ENCODE results near the gene ZNF326. TPM values are rescaled to one million over a fixed set of nuclear protein-coding genes. Genes with fewer than 3 reads are reported as not detected.

The ZNF326 gene
- total and polyA plus RNA-seq, 10 of the 15 experiments (the other 5 are each of a cell fraction or from before 2014, with no cell fraction given), result 7.1 to 29.4 (median 21.9) TPM

DNA sequence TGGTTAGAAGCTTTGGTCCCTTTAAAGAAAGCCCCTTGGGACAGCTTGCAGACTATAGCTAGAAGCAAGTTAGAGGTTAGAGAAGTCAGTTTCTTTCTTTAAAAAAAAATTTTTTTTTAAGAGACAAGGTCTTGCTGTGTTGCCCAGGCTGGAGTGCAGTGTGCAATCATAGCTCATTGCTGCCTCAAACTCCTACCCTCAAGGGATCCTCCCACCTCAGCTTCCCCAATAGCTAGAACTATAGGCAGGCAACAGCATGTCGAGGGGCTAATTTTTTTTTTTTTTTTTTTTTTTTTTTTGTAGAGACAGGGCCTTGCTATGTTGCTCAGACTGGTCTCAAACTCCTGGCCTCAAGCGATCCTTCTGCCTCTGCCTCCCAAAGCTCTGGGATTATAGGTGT lies 44.2 kb upstream of the ZNF326 start:
- BruUV-seq (replicated peaks), result no TSS peak
- intact Hi-C loops (cut with micrococcal nuclease; ENCODE audit: unreplicated experiment), result loop anchor here (5.0 kb wide), 1 partner anchor 108 kb away; no protein-coding TSS in a partner anchor
- POLR2A ChIA-PET, result interaction anchor here (0.6 to 0.7 kb wide), 3 partner anchors 16 to 132 kb away, joined by 6 to 8 read pairs (median 6); no protein-coding TSS in a partner anchor

More for the DNA sequence above, 44.2 kb upstream of the ZNF326 start:
- FAIRE-seq, result no peak
- Histone ChIP-seq H3K4me3 (no peak overlapping the region), H3K36me3 (ENCODE audit: control insufficient read depth in 2 of 2, insufficient read depth in 2 of 2, low read length in 1 of 2) (no peaks in the 10 kb centered on the region), H3K27ac (ENCODE audit: control insufficient read depth, insufficient read depth) (no peak overlapping the region), H3K4me1 (ENCODE audit: control insufficient read depth, insufficient read depth, low read length) (peaks cover 31% of the 10 kb centered on the region), H3K9me3 (replicated peaks; ENCODE audit: control insufficient read depth, insufficient read depth, low read length) (no peaks in the 10 kb centered on the region), H4K20me1 (ENCODE audit: control insufficient read depth, insufficient read depth) (no peaks in the 10 kb centered on the region), H3K9ac (ENCODE audit: control insufficient read depth, insufficient read depth, low read length) (no peak overlapping the region), H3K79me2 (ENCODE audit: control insufficient read depth, insufficient read depth, low read length) (no peaks in the 10 kb centered on the region), H3K27me3 (replicated peaks in 1 of 2; ENCODE audit: control insufficient read depth in 2 of 2, insufficient read depth in 2 of 2, low read length in 1 of 2) (no peaks in the 10 kb centered on the region), H2AFZ (ENCODE audit: control insufficient read depth, low read depth, low read length) (no peak overlapping the region), H3K4me2 (ENCODE audit: control insufficient read depth, insufficient read depth) (no peak overlapping the region)
- RAD21 ChIA-PET (ENCODE audit: unreplicated experiment), result interaction anchor here (0.7 kb wide), 2 partner anchors 167 to 169 kb away, joined by 5 read pairs; no protein-coding TSS in a partner anchor
- WGBS (ENCODE audit: insufficient coverage, insufficient replicate concordance, low lambda C conversion rate, missing lambda C conversion rate), result 50% methylated on average over 2 of the region's 2 CpGs
- no peak for DNase-seq (ENCODE audit: low read depth, low spot score)
- in situ Hi-C loops (cut with MboI), result no loop called here
- CTCF ChIA-PET, result interaction anchor here (0.6 to 2.2 kb wide), 5 partner anchors 36 to 148 kb away, joined by 3 to 5 read pairs (median 4); no protein-coding TSS in a partner anchor
- TF ChIP-seq NBN (IDR thresholded peaks at IDR 0.05), result no peak
- no peak for TF ChIP-seq POLR2A (IDR thresholded peaks at IDR 0.05; ENCODE audit: low read depth, low read length)
- no peak for TF ChIP-seq SMAD5 (IDR thresholded peaks at IDR 0.05; ENCODE audit: low read depth)
- TF ChIP-seq PAX8 (IDR thresholded peaks at IDR 0.05), result no peak
- TF ChIP-seq, protein P1, sequence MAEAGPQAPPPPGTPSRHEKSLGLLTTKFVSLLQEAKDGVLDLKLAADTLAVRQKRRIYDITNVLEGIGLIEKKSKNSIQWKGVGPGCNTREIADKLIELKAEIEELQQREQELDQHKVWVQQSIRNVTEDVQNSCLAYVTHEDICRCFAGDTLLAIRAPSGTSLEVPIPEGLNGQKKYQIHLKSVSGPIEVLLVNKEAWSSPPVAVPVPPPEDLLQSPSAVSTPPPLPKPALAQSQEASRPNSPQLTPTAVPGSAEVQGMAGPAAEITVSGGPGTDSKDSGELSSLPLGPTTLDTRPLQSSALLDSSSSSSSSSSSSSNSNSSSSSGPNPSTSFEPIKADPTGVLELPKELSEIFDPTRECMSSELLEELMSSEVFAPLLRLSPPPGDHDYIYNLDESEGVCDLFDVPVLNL (IDR thresholded peaks at IDR 0.05; ENCODE audit: low read depth, low read length), result no peak
- no peak for TF ChIP-seq WRNIP1 (IDR thresholded peaks at IDR 0.05; ENCODE audit: borderline replicate concordance, low read depth, low read length)
- TF ChIP-seq, protein P2, sequence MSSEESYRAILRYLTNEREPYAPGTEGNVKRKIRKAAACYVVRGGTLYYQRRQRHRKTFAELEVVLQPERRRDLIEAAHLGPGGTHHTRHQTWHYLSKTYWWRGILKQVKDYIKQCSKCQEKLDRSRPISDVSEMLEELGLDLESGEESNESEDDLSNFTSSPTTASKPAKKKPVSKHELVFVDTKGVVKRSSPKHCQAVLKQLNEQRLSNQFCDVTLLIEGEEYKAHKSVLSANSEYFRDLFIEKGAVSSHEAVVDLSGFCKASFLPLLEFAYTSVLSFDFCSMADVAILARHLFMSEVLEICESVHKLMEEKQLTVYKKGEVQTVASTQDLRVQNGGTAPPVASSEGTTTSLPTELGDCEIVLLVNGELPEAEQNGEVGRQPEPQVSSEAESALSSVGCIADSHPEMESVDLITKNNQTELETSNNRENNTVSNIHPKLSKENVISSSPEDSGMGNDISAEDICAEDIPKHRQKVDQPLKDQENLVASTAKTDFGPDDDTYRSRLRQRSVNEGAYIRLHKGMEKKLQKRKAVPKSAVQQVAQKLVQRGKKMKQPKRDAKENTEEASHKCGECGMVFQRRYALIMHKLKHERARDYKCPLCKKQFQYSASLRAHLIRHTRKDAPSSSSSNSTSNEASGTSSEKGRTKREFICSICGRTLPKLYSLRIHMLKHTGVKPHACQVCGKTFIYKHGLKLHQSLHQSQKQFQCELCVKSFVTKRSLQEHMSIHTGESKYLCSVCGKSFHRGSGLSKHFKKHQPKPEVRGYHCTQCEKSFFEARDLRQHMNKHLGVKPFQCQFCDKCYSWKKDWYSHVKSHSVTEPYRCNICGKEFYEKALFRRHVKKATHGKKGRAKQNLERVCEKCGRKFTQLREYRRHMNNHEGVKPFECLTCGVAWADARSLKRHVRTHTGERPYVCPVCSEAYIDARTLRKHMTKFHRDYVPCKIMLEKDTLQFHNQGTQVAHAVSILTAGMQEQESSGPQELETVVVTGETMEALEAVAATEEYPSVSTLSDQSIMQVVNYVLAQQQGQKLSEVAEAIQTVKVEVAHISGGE (CRISPR knock-in tag; IDR thresholded peaks at IDR 0.05), result no peak
- no peak for TF ChIP-seq NRF1 (conservative IDR thresholded peaks at IDR 0.05; ENCODE audit: low read depth, low read length)
- TF ChIP-seq YBX1 (IDR thresholded peaks at IDR 0.05), result no peak
- no peak for TF ChIP-seq SMAD1 (IDR thresholded peaks at IDR 0.05; ENCODE audit: low read depth, partially characterized antibody)
- no peak for TF ChIP-seq ZNF622 (IDR thresholded peaks at IDR 0.05)
- no peak for TF ChIP-seq SP1 (IDR thresholded peaks at IDR 0.05; ENCODE audit: low read depth, low read length)
- TF ChIP-seq, protein P3, sequence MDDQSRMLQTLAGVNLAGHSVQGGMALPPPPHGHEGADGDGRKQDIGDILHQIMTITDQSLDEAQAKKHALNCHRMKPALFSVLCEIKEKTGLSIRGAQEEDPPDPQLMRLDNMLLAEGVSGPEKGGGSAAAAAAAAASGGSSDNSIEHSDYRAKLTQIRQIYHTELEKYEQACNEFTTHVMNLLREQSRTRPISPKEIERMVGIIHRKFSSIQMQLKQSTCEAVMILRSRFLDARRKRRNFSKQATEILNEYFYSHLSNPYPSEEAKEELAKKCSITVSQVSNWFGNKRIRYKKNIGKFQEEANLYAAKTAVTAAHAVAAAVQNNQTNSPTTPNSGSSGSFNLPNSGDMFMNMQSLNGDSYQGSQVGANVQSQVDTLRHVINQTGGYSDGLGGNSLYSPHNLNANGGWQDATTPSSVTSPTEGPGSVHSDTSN (IDR thresholded peaks at IDR 0.05; ENCODE audit: insufficient replicate concordance, low read depth, low read length), result no peak
- no peak for TF ChIP-seq POLR2AphosphoS5 (IDR thresholded peaks at IDR 0.05; ENCODE audit: low read length)
- TF ChIP-seq RAD51 (IDR thresholded peaks at IDR 0.05), result no peak
- TF ChIP-seq ZNF384 (IDR thresholded peaks at IDR 0.05; ENCODE audit: borderline replicate concordance, low read depth, low read length), result no peak
- TF ChIP-seq KDM1A (IDR thresholded peaks at IDR 0.05; ENCODE audit: borderline replicate concordance), result no peak
- TF ChIP-seq, protein P4, sequence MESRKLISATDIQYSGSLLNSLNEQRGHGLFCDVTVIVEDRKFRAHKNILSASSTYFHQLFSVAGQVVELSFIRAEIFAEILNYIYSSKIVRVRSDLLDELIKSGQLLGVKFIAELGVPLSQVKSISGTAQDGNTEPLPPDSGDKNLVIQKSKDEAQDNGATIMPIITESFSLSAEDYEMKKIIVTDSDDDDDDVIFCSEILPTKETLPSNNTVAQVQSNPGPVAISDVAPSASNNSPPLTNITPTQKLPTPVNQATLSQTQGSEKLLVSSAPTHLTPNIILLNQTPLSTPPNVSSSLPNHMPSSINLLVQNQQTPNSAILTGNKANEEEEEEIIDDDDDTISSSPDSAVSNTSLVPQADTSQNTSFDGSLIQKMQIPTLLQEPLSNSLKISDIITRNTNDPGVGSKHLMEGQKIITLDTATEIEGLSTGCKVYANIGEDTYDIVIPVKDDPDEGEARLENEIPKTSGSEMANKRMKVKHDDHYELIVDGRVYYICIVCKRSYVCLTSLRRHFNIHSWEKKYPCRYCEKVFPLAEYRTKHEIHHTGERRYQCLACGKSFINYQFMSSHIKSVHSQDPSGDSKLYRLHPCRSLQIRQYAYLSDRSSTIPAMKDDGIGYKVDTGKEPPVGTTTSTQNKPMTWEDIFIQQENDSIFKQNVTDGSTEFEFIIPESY (IDR thresholded peaks at IDR 0.05), result no peak
- TF ChIP-seq SIX5 (IDR thresholded peaks at IDR 0.05; ENCODE audit: low read depth, low read length, severe bottlenecking), result no peak
- no peak for ATAC-seq
- SMC1A ChIA-PET (ENCODE audit: uncharacterized antibody, unreplicated experiment), result interaction anchor here (0.7 to 2.1 kb wide), 7 partner anchors 17 to 168 kb away, joined by 3 to 6 read pairs (median 3); no protein-coding TSS in a partner anchor
